ENCODE measurements around the gene NHLRC3. TPM values are rescaled to one million over a fixed set of nuclear protein-coding genes. Genes with fewer than 3 reads are reported as not detected.
"Not testable (repeated sequence)": the region's sequence is repeated elsewhere in the genome, so short reads cannot be mapped to it uniquely, and the experiment has no call there.

The NHLRC3 gene
- total RNA-seq: 10 to 100 TPM in 2 of 4 donors, 1 to 10 TPM in 2; 5.4 to 13.9 (median 8.7) TPM

DNA sequence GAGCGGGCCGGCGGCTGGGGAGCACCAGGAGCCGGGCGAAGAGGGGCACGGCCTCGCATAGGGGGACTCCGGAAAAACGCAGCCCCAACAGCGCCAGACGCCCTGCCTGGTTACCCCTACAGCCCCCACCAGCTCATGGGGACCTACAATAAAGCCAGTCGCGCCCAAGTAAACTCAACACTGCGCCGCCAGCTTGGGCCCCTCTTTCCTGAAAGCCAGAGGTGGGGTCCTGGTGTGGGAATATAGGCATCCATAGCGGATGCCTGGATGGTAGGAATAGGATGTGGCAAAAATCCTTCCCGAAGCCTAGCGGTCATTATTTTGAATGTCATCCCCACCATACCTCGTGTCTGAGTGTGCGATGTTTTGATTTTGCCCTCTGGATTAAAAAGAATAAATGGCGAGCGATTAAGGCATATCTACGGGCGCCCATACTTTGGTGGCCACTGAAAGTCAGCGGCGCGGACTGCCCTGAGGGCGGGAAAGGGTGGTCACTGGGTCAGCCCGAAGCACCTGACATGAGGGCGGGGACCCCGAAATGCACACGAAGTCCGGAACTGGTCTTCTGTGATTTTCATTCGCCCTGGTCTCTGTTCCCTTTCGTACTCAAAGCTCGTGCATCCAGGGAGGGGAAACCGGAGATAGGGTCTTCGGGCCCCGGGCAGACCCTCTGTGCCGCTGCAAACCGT lies at the start of gene NHLRC3, which contains the start of gene PROSER1:
NHLRC3 (plus strand) TSS at position 577 of the 689 bp plus-strand sequence. CDS start 184 bp downstream, outside the sequence.
PROSER1 (minus strand) TSS at position 210 of the 689 bp plus-strand sequence. CDS start 847 bp downstream, outside the sequence.
- peaks cover 5 to 64% (median 32%) of the 10 kb centered on the region in 3 donors for H3K4me1 ChIP-seq
- peaks cover 0 to under 1% (median 0%) of the 10 kb centered on the region in 3 donors for H3K36me3 ChIP-seq
- H3K27me3 ChIP-seq: no peaks in the 10 kb centered on the region
- H3K27ac ChIP-seq: peak within 1 kb of the TSS; percentile 80 to 92 (median 83)
- H3K4me3 ChIP-seq: peak within 1 kb of the TSS; percentile 90 to 98 (median 94)
- DNase-seq: peak; percentile 73
- WGBS, 2 donors: 0% methylated on average over 8 to 9 of the region's 41 CpGs
- intact Hi-C loops (cut with DNase I): no loop called here
- no peaks in the 10 kb centered on the region for H3K9me3 ChIP-seq
- TF ChIP-seq CTCF (IDR thresholded peaks at IDR 0.05): no peak
- TF ChIP-seq POLR2A (IDR thresholded peaks at IDR 0.05): peak in 2 of 4 donors; percentile 21 to 34

DNA sequence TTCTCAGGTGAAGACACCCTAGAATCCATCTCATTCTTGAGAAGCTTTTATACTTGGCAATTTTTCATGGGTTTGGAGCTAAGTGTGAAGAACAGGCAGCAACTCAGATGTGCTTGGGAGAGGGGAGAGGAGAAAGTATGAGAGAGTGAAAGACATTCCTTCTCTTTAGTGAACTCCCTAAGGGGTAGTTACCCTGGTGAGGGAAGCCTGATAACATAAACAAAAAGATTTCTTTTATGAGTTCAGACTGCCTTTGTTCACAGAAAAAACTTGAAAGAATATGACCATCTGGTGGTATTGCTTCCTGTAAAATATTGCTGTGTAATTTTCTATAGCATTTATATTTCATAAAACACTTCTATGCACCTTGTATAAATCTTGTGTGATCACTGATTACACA lies 47.6 kb upstream of the NHLRC3 start, which contains the start of gene STOML3:
STOML3 (minus strand) TSS at position 139 of the 400 bp plus-strand sequence; CDS start at position 29, 110 bp downstream.
- H3K4me3 ChIP-seq: no peak within 1 kb of the TSS
- intact Hi-C loops (cut with DNase I): no loop called here
- no peaks in the 10 kb centered on the region for H3K36me3 ChIP-seq
- no peaks in the 10 kb centered on the region for H3K27me3 ChIP-seq
- H3K27ac ChIP-seq: no peak within 1 kb of the TSS
- H3K4me1 ChIP-seq: no peaks in the 10 kb centered on the region
- H3K9me3 ChIP-seq: no peaks in the 10 kb centered on the region
- no peak for DNase-seq
- no peak for TF ChIP-seq POLR2A (IDR thresholded peaks at IDR 0.05)
- no peak for TF ChIP-seq CTCF (IDR thresholded peaks at IDR 0.05)

- Histone ChIP-seq H3K36me3 (no peaks in the 10 kb centered on the region), H3K4me3 (no peak overlapping the region), H3K27ac (no peak overlapping the region), H3K4me1 (no peaks in the 10 kb centered on the region), H3K27me3 (no peaks in the 10 kb centered on the region), H3K9me3 (no peaks in the 10 kb centered on the region)
- 52 to 61% methylated on average over 4 of the region's 4 CpGs for WGBS, 2 donors
- no peak for DNase-seq
- TF ChIP-seq CTCF (IDR thresholded peaks at IDR 0.05) (no peak), POLR2A (IDR thresholded peaks at IDR 0.05) (no peak)
- intact Hi-C loops (cut with DNase I): no loop called here
Observed at GRCh38 chr13:38993381-38993780, 44.9 kb upstream of the NHLRC3 start.

DNA sequence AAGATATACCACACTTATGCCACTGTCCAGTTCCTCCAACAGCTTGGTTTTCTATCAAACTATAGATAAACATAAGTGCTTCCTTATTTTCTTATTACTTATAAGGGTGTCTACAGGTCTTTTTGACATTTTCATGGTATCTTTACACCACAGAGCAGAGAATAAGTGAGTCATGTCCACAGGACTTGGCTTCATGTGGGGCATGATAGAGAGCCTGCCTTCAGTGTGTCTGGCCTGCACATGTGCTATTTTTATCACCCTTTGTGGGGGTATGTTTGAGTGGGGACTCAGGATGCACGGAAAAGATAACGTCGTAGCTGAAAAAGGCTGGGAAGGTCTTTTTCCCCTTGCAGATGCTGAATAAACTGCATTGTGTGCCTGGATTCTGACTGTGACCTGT lies 39.5 kb upstream of the NHLRC3 start:
- Histone ChIP-seq H3K9me3 (no peaks in the 10 kb centered on the region), H3K4me1 (no peaks in the 10 kb centered on the region), H3K36me3 (no peaks in the 10 kb centered on the region), H3K27me3 (no peaks in the 10 kb centered on the region), H3K4me3 (no peak overlapping the region), H3K27ac (no peak overlapping the region)
- 84 to 96% methylated on average over 3 of the region's 3 CpGs for WGBS, 2 donors
- TF ChIP-seq CTCF (IDR thresholded peaks at IDR 0.05) (no peak), POLR2A (IDR thresholded peaks at IDR 0.05) (no peak)
- DNase-seq: no peak
- intact Hi-C loops (cut with DNase I): no loop called here

- intact Hi-C loops (cut with DNase I); H3K4me1 ChIP-seq; H3K9me3 ChIP-seq; H3K27me3 ChIP-seq; DNase-seq: not testable (repeated sequence)
- Histone ChIP-seq H3K4me3 (peak overlapping the region; percentile 20 to 45 (median 38)), H3K27ac (peak overlapping the region in 2 of 4 donors; percentile 30 to 46), H3K36me3 (peaks cover 0 to 26% (median 7%) of the 10 kb centered on the region in 3 donors)
- 57 to 74% methylated on average over 15 to 16 of the region's 29 CpGs for WGBS, 2 donors
Observed at GRCh38 chr13:39006371-39007111, 31.7 kb upstream of the NHLRC3 start.
